HepG2 (cell line): ENCODE data around the gene MRPS17. TPM values are rescaled to one million over a fixed set of nuclear protein-coding genes. Genes with fewer than 3 reads are reported as not detected.

Experiments used
- ATAC-seq: fragments of 200-7000 bp; cut with Tn5 transposase; 3 replicates; pipeline ENCODE4 v1.9.1; 2020; ENCODE audit warnings: mild to moderate bottlenecking, moderate library complexity
- BruUV-seq: library from RNA; stranded (reverse); fragments of 400-500 nt; replicated peaks from 2 replicates; lab custom pipeline; 2021; lab: Mats Ljungman, UMichigan
- CTCF ChIA-PET: fragments of 300-600 bp; formaldehyde crosslinking; extraction: SDS; loops from one replicate; lab custom pipeline; 2021; ENCODE audit warnings: low total read pairs, inconsistent platforms, low intra/inter-chr PET ratio; lab: Yijun Ruan, JAX
- POLR2A ChIA-PET: fragments of 350-600 bp; sonication (Branson Sonifier 250); formaldehyde crosslinking; loops from one replicate; lab custom pipeline; 2020; ENCODE audit warnings: antibody characterized with exemption, inconsistent platforms; lab: Yijun Ruan, JAX
- DNase-seq: peaks from one replicate; pipeline ENCODE4 v3.0.0-alpha.2; 2015; ENCODE audit warnings: low spot score
- FAIRE-seq: peaks from 3 replicates; lab custom pipeline; 2011; peaks lifted over from hg19 to GRCh38; lab: Jason Lieb, UNC
- H2AFZ ChIP-seq: one replicate; pipeline ENCODE4 v1.6.1; 2011; ENCODE audit warnings: low read length, inconsistent platforms
- H3K27ac ChIP-seq: fragments of 300-600 bp; 3 replicates; pipeline ENCODE4 v1.8.0; 2011; ENCODE audit warnings: mixed run types, mild to moderate bottlenecking, mixed read lengths, low read length, inconsistent platforms; ENCODE audit not compliant: insufficient read depth; ENCODE audit errors: extremely low read length
- H3K27me3 ChIP-seq, 2 experiments: fragments of 200-600 bp in 1 of 2; 2 replicates in 1 of 2; 3 replicates in 1 of 2; pipeline versions ENCODE4 v1.6.0 to v1.8.0; 2011; ENCODE audit warnings: low read length in 2 of 2, mild to moderate bottlenecking in 2 of 2, moderate library complexity in 2 of 2, inconsistent platforms in 1 of 2; ENCODE audit not compliant: insufficient read depth in 2 of 2, control insufficient read depth in 1 of 2
- H3K36me3 ChIP-seq, 2 experiments: fragments of 200-600 bp in 1 of 2; replicated peaks in 1 of 2; 2 replicates in 1 of 2; 3 replicates in 1 of 2; pipeline versions ENCODE4 v1.5.1 to v1.8.0; 2011; ENCODE audit warnings: low read length in 2 of 2, inconsistent platforms in 1 of 2; ENCODE audit not compliant: insufficient read depth in 2 of 2, control insufficient read depth in 1 of 2
- H3K4me1 ChIP-seq: 2 replicates; pipeline ENCODE4 v1.5.1; 2012; ENCODE audit warnings: low read length, inconsistent platforms; ENCODE audit not compliant: insufficient read depth
- H3K4me2 ChIP-seq: 2 replicates; pipeline ENCODE4 v1.6.0; 2011; ENCODE audit warnings: low read depth, low read length, inconsistent platforms
- H3K4me3 ChIP-seq, 3 experiments: fragments of 200-600 bp in 1 of 3; sonication (generic), shearing (Covaris generic) in 1 of 3; replicated peaks in 1 of 3; 2 replicates each; pipeline ENCODE4 v1.5.1; 2011 to 2016; ENCODE audit warnings: low read length in 3 of 3, inconsistent platforms in 2 of 3, low read depth in 2 of 3, mild to moderate bottlenecking in 2 of 3, control low read depth in 1 of 3, mixed read lengths in 1 of 3; ENCODE audit not compliant: insufficient read depth in 1 of 3
- H3K79me2 ChIP-seq: one replicate; pipeline ENCODE4 v1.6.1; 2011; ENCODE audit warnings: low read length, inconsistent platforms; ENCODE audit not compliant: insufficient read depth
- H3K9ac ChIP-seq: 2 replicates; pipeline ENCODE4 v1.6.0; 2011; ENCODE audit warnings: mild to moderate bottlenecking, low read depth, low read length, inconsistent platforms; ENCODE audit not compliant: insufficient read depth
- H3K9me3 ChIP-seq: 2 replicates; pipeline ENCODE4 v1.5.1; 2012; ENCODE audit warnings: mild to moderate bottlenecking, low read length
- H4K20me1 ChIP-seq: 2 replicates; pipeline ENCODE4 v1.6.0; 2011; ENCODE audit warnings: inconsistent platforms, mild to moderate bottlenecking, low read length, moderate library complexity; ENCODE audit not compliant: insufficient read depth
- HNRNPH1 ChIP-seq: fragments of 200-400 bp; formaldehyde crosslinking; optimal IDR thresholded peaks from 2 replicates; pipeline ENCODE3; 2017; ENCODE audit warnings: mild to moderate bottlenecking, low read depth, low read length
- ISL2 ChIP-seq: sonication (generic); formaldehyde crosslinking; IDR thresholded peaks from 2 replicates; pipeline ENCODE4 v1.5.0; 2020; ENCODE audit warnings: missing genetic modification reagents
- JDP2 ChIP-seq: sonication (generic); formaldehyde crosslinking; IDR thresholded peaks from 2 replicates; pipeline ENCODE4 v1.8.1; 2022; ENCODE audit warnings: missing genetic modification reagents, borderline replicate concordance
- ZNF326 ChIP-seq: sonication (generic); formaldehyde crosslinking; IDR thresholded peaks from 2 replicates; pipeline ENCODE4 v1.4.0; 2020; ENCODE audit warnings: missing genetic modification reagents, borderline replicate concordance
- WGBS: methylation state at CpG from one replicate; pipeline ENCODE4 v1.1.6; 2017; ENCODE audit warnings: low lambda C conversion rate; 5-methylcytosine and 5-hydroxymethylcytosine counted together
- in situ Hi-C: cut with HindIII; loops from 2 replicates; pipeline ENCODE4 v1.10.0; 2017; ENCODE audit warnings: low pct_unique_long_range_greater_than_20kb; ENCODE audit not compliant: extremely low pct_ligation_motif_present
- intact Hi-C: fragments of 100-400 bp; cut with micrococcal nuclease; formaldehyde crosslinking; loops from one replicate; pipeline ENCODE4 v1.10.0; 2022; ENCODE audit not compliant: unreplicated experiment
- polyA plus RNA-seq, 8 experiments: library from polyadenylated mRNA; depleted of rRNA in 3 of 8; stranded (reverse) in 7 of 8; unstranded in 1 of 8; fragments of >200 nt; fragmentation: Illumina TruSeq in 4 of 8; extraction: Trizol in 4 of 8; gene quantifications; 2 replicates each; pipeline versions ENCODE4 v1.2.1 to v1.2.3, GENCODE V29; 2011 to 2016; ENCODE audit warnings: low read depth in 4 of 8, missing spikeins in 1 of 8, mixed read lengths in 1 of 8; ENCODE audit not compliant: insufficient read depth in 1 of 8
- total RNA-seq, 5 experiments: library from RNA; depleted of rRNA; stranded (reverse); fragments of >200 nt; fragmentation: Illumina TruSeq; extraction: Trizol; gene quantifications; 2 replicates each; pipeline ENCODE4 v1.2.3, GENCODE V29; 2016; ENCODE audit warnings: low read depth in 1 of 5
- TF ChIP-seq, protein P1 (sequence below): sonication (generic); formaldehyde crosslinking; IDR thresholded peaks from 2 replicates; pipeline ENCODE4 v1.5.1; 2020; ENCODE audit warnings: mild to moderate bottlenecking, missing genetic modification reagents, moderate library complexity
- TF ChIP-seq, protein P2 (sequence below): sonication (generic); formaldehyde crosslinking; IDR thresholded peaks from 2 replicates; pipeline ENCODE4 v1.8.0; 2022; ENCODE audit warnings: missing genetic modification reagents, mild to moderate bottlenecking, borderline replicate concordance
- TF ChIP-seq, protein P3 (sequence below): sonication (generic); formaldehyde crosslinking; IDR thresholded peaks from 2 replicates; pipeline ENCODE4 v1.4.0; 2020; ENCODE audit warnings: missing genetic modification reagents; ENCODE audit errors: not compliant biosample characterization
- TF ChIP-seq, protein P4 (sequence below): sonication (generic); formaldehyde crosslinking; IDR thresholded peaks from 2 replicates; pipeline ENCODE4 v1.5.1; 2020; ENCODE audit warnings: mild to moderate bottlenecking, missing genetic modification reagents, borderline replicate concordance
- TF ChIP-seq, protein P5 (sequence below): sonication (generic); formaldehyde crosslinking; conservative IDR thresholded peaks from 2 replicates; pipeline ENCODE4 v1.4.0; 2020; ENCODE audit warnings: mild to moderate bottlenecking, missing genetic modification reagents, moderate library complexity

MRPS17 gene
- total and polyA plus RNA-seq, 2 of the 13 experiments (the other 11 are each of a cell fraction or from before 2014, with no cell fraction given), result 14.9 to 31.3 TPM

DNA sequence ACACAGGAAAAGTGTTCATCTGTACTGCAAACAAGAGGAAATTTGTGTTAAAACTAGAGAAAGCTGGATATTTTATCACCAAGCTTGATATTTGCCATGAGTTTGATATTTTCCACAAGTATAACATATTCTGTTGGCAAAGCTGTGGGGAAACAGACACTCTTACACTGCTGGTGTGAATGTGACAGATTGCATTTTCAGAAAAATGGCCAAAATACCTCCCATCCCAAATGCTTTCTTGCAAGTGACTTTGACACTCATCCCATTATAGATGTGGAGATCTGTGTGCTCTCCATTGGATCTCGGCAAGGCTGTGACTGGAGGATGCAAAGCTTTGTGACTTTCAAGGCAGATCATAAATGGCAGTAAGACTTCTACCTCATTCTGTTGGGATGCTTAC is 33.9 kb upstream of the MRPS17 start:
- intact Hi-C loops, result no loop called here
- Histone ChIP-seq H2AFZ (no peak overlapping the region), H3K4me2 (no peak overlapping the region), H3K4me3 (no peak overlapping the region), H3K9me3 (no peaks in the 10 kb centered on the region), H3K27me3 (no peaks in the 10 kb centered on the region), H3K79me2 (no peaks in the 10 kb centered on the region), H3K27ac (no peak overlapping the region), H3K4me1 (no peaks in the 10 kb centered on the region), H3K36me3 (no peaks in the 10 kb centered on the region), H3K9ac (no peak overlapping the region), H4K20me1 (no peaks in the 10 kb centered on the region)
- TF ChIP-seq JDP2 (CRISPR knock-in tag), result no peak
- TF ChIP-seq, protein P1, sequence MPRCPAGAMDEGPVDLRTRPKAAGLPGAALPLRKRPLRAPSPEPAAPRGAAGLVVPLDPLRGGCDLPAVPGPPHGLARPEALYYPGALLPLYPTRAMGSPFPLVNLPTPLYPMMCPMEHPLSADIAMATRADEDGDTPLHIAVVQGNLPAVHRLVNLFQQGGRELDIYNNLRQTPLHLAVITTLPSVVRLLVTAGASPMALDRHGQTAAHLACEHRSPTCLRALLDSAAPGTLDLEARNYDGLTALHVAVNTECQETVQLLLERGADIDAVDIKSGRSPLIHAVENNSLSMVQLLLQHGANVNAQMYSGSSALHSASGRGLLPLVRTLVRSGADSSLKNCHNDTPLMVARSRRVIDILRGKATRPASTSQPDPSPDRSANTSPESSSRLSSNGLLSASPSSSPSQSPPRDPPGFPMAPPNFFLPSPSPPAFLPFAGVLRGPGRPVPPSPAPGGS (CRISPR knock-in tag), result no peak
- TF ChIP-seq, protein P2, sequence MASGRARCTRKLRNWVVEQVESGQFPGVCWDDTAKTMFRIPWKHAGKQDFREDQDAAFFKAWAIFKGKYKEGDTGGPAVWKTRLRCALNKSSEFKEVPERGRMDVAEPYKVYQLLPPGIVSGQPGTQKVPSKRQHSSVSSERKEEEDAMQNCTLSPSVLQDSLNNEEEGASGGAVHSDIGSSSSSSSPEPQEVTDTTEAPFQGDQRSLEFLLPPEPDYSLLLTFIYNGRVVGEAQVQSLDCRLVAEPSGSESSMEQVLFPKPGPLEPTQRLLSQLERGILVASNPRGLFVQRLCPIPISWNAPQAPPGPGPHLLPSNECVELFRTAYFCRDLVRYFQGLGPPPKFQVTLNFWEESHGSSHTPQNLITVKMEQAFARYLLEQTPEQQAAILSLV (CRISPR knock-in tag), result no peak
- TF ChIP-seq, protein P3, sequence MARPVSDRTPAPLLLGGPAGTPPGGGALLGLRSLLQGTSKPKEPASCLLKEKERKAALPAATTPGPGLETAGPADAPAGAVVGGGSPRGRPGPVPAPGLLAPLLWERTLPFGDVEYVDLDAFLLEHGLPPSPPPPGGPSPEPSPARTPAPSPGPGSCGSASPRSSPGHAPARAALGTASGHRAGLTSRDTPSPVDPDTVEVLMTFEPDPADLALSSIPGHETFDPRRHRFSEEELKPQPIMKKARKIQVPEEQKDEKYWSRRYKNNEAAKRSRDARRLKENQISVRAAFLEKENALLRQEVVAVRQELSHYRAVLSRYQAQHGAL (CRISPR knock-in tag), result no peak
- TF ChIP-seq ZNF326 (CRISPR knock-in tag), result no peak
- TF ChIP-seq ISL2 (CRISPR knock-in tag), result no peak
- TF ChIP-seq HNRNPH1, result no peak
- TF ChIP-seq, protein P4, sequence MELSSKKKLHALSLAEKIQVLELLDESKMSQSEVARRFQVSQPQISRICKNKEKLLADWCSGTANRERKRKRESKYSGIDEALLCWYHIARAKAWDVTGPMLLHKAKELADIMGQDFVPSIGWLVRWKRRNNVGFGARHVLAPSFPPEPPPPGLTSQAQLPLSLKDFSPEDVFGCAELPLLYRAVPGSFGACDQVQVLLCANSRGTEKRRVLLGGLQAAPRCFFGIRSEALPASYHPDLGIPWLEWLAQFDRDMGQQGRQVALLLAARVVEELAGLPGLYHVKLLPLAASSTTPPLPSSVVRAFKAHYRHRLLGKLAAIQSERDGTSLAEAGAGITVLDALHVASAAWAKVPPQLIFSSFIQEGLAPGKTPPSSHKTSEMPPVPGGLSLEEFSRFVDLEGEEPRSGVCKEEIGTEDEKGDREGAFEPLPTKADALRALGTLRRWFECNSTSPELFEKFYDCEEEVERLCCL (CRISPR knock-in tag), result no peak
- TF ChIP-seq, protein P5, sequence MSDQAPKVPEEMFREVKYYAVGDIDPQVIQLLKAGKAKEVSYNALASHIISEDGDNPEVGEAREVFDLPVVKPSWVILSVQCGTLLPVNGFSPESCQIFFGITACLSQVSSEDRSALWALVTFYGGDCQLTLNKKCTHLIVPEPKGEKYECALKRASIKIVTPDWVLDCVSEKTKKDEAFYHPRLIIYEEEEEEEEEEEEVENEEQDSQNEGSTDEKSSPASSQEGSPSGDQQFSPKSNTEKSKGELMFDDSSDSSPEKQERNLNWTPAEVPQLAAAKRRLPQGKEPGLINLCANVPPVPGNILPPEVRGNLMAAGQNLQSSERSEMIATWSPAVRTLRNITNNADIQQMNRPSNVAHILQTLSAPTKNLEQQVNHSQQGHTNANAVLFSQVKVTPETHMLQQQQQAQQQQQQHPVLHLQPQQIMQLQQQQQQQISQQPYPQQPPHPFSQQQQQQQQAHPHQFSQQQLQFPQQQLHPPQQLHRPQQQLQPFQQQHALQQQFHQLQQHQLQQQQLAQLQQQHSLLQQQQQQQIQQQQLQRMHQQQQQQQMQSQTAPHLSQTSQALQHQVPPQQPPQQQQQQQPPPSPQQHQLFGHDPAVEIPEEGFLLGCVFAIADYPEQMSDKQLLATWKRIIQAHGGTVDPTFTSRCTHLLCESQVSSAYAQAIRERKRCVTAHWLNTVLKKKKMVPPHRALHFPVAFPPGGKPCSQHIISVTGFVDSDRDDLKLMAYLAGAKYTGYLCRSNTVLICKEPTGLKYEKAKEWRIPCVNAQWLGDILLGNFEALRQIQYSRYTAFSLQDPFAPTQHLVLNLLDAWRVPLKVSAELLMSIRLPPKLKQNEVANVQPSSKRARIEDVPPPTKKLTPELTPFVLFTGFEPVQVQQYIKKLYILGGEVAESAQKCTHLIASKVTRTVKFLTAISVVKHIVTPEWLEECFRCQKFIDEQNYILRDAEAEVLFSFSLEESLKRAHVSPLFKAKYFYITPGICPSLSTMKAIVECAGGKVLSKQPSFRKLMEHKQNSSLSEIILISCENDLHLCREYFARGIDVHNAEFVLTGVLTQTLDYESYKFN (CRISPR knock-in tag), result no peak
- in situ Hi-C loops, result no loop called here
- CTCF ChIA-PET, result no interaction called here
- no peak for FAIRE-seq
- no peak for DNase-seq
- ATAC-seq, result no peak
- POLR2A ChIA-PET, result no interaction called here
- no TSS peak for BruUV-seq
- WGBS, result 100% methylated on average over 1 of the region's 1 CpG
